ENCODE results near the gene TMEM80.

The TMEM80 gene

DNA sequence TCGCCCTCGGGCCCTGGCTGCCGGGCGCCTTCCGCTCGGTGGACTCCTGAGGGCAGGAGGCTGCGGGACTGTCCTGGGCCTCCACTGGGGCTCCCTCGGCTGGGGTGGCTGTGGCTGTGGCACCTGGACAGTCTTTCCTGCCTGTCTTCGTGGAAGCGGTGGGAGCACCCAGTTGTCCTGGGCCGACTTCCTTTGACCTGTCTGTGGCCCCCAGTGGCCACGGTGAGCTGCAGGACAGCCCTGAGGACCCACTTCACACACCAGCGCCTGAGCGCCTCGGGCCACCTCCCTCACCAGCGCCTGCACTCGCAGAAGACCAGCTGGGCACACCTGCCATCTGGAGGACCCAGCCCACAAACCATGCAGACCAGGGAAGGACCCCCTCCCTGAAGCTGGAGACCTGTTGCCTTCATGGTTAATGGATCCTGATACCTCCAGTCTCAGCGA lies 8.6 kb downstream of the TMEM80 start:
- no CpG with 5 or more reads among the region's 18 CpGs for WGBS, 2 donors (ENCODE audit: extremely low coverage in 2 of 2, insufficient read length in 2 of 2, insufficient replicate concordance in 1 of 2)
- no peak overlapping the region for H3K18ac ChIP-seq (ENCODE audit: low read length)

DNA sequence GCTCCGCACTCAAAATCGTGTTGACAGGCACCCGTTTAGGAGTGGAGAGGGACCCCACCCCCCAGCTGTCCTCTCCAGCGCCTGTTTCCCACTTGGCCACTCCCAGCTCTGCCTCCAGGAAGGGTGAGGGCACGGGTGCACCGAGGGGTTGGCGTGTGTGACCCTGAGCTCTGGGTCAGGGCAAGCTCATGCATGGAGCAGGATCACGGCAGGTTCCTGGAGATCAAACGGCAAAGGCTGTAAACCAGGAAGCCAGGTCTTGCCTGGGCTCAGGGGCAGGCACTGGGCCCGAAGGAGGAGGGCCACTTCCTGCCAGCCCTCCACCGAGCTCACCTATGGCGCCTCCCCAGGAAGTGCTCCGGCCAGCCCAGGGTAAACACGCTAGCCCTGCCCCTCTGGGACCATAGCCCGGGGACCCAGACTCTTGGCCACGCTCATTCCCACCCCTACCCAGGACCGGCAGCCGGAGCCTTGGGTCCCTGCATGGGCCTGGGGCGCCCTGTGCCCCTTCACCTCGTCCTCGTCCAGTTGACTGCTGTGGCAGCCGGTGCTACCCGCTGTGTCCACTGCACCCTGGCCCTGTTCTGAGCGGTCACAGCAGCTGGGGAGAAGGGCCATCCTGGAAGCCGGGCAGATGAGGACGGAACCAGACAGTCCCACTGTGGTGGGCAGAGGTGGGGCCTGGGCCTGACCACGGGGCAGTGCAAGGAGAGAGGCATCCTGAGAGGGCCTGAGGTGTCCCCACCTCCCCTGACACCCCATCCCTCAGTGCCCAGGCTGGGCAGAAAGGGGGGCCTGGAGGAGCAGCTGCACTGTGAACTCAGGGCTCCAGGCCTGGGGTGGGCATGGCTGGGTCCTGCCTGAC lies 9.4 kb downstream of the TMEM80 start:
- Histone ChIP-seq H3K4ac (ENCODE audit: low read length) (no peak overlapping the region), H4K91ac (ENCODE audit: low read depth, low read length, poor library complexity) (no peak overlapping the region), H2BK120ac (ENCODE audit: low read depth, low read length) (no peak overlapping the region), H3K27ac (replicated peaks; ENCODE audit: low read length) (no peak overlapping the region), H3K79me1 (ENCODE audit: low read depth, low read length) (peaks cover 2% of the 10 kb centered on the region), H3K23ac (ENCODE audit: low read depth, low read length, poor library complexity) (peak overlapping the region; percentile 95), H2AFZ (ENCODE audit: low read length) (no peak overlapping the region), H2BK12ac (ENCODE audit: low read length) (peak overlapping the region; percentile 73), H3K14ac (ENCODE audit: low read length) (peak overlapping the region; percentile 82), H3K9ac (ENCODE audit: low read depth, low read length, poor library complexity) (peak overlapping the region; percentile 60), H3K4me3 (ENCODE audit: low read length in 2 of 2) (peak overlapping the region in 1 of 2 donors; percentile 16), H2AK5ac (ENCODE audit: low read depth, low read length) (peak overlapping the region; percentile 97), H3K18ac (ENCODE audit: low read length) (peak overlapping the region; percentile 48), H3K4me1 (ENCODE audit: control insufficient read depth in 2 of 2, insufficient read depth in 1 of 2, low read depth in 1 of 2, low read length in 2 of 2) (peaks cover 12 to 17% of the 10 kb centered on the region in 2 donors), H2BK5ac (ENCODE audit: low read length) (no peak overlapping the region), H2BK15ac (ENCODE audit: low read length) (peak overlapping the region; percentile 75), H3K9me3 (replicated peaks in 1 of 2; ENCODE audit: control insufficient read depth in 2 of 2, insufficient read depth in 1 of 2, low read depth in 1 of 2, low read length in 2 of 2) (no peaks in the 10 kb centered on the region), H3K4me2 (ENCODE audit: insufficient read depth, low read length, poor library complexity, severe bottlenecking) (no peak overlapping the region), H3K36me3 (replicated peaks in 1 of 2; ENCODE audit: control insufficient read depth in 2 of 2, insufficient read depth in 2 of 2, low read length in 2 of 2) (peaks cover 2 to 22% of the 10 kb centered on the region in 2 donors), H3K27me3 (ENCODE audit: control insufficient read depth in 3 of 3, insufficient read depth in 3 of 3, low read depth in 1 of 3, low read length in 3 of 3) (peaks cover 0 to 18% (median 0%) of the 10 kb centered on the region in 3 experiments), H4K8ac (ENCODE audit: low read depth, low read length) (no peak overlapping the region)
- no CpG with 5 or more reads among the region's 27 CpGs for WGBS, 2 donors (ENCODE audit: extremely low coverage in 2 of 2, insufficient read length in 2 of 2, insufficient replicate concordance in 1 of 2)
- DNase-seq (ENCODE audit: low spot score) = no peak

More for the DNA sequence above, 8.6 kb downstream of the TMEM80 start:
- Histone ChIP-seq H2BK120ac (ENCODE audit: low read depth, low read length) (no peak overlapping the region), H2BK15ac (ENCODE audit: low read length) (no peak overlapping the region), H4K8ac (ENCODE audit: low read depth, low read length) (no peak overlapping the region), H3K23ac (ENCODE audit: low read depth, low read length, poor library complexity) (peak overlapping the region; percentile 20), H2BK12ac (ENCODE audit: low read length) (no peak overlapping the region), H3K4ac (ENCODE audit: low read length) (no peak overlapping the region), H3K14ac (ENCODE audit: low read length) (no peak overlapping the region), H2BK5ac (ENCODE audit: low read length) (peak overlapping the region; percentile 35), H2AFZ (ENCODE audit: low read length) (no peak overlapping the region), H3K4me2 (ENCODE audit: insufficient read depth, low read length, poor library complexity, severe bottlenecking) (no peak overlapping the region), H4K91ac (ENCODE audit: low read depth, low read length, poor library complexity) (no peak overlapping the region), H3K79me1 (ENCODE audit: low read depth, low read length) (peaks cover 2% of the 10 kb centered on the region), H3K4me1 (ENCODE audit: control insufficient read depth in 2 of 2, insufficient read depth in 1 of 2, low read depth in 1 of 2, low read length in 2 of 2) (peaks cover 12 to 13% of the 10 kb centered on the region in 2 donors), H3K9me3 (replicated peaks in 1 of 2; ENCODE audit: control insufficient read depth in 2 of 2, insufficient read depth in 1 of 2, low read depth in 1 of 2, low read length in 2 of 2) (no peaks in the 10 kb centered on the region), H3K27ac (replicated peaks; ENCODE audit: low read length) (no peak overlapping the region), H2AK5ac (ENCODE audit: low read depth, low read length) (no peak overlapping the region), H3K27me3 (ENCODE audit: control insufficient read depth in 3 of 3, insufficient read depth in 3 of 3, low read depth in 1 of 3, low read length in 3 of 3) (peaks cover 0 to 18% (median 0%) of the 10 kb centered on the region in 3 experiments), H3K9ac (ENCODE audit: low read depth, low read length, poor library complexity) (no peak overlapping the region), H3K36me3 (replicated peaks in 1 of 2; ENCODE audit: control insufficient read depth in 2 of 2, insufficient read depth in 2 of 2, low read length in 2 of 2) (peaks cover 2 to 28% of the 10 kb centered on the region in 2 donors), H3K4me3 (ENCODE audit: low read length in 2 of 2) (no peak overlapping the region)
- DNase-seq (ENCODE audit: low spot score) = no peak

DNA sequence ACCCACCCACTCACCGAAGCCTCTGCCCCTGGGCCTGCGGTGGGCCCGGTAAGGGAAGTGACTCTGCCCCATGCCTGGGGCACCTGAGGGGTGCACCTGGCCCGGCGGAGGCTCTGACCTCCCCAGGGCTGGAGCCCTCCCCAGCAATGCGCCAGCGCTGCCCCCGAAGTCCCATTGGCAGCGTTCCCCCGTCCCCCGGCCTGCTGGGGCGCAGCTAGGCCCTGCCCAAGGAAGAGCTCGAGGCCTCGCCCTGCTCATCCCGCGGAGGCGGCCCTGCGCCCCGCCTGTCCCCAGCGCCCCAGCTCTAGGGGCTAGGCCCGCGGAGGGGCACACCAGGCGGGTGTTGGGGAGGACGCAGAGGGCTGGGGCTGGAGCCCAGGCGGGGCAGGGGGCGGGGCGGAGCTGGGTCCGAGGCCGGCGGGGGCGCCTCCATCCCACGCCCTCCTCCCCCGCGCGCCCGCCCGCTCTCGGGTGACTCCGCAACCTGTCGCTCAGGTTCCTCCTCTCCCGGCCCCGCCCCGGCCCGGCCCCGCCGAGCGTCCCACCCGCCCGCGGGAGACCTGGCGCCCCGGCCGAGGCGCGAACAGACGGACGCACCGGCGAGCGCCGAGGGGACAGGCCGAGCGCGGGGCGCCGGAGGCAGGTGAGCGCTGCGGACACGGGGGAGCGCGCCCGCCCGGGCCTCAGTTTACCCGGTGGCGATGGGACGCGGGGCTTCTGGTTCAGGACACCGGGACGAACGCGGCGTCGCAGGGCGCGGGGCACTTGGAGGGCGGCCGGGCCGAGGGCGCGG lies 10.2 kb downstream of the TMEM80 start, which contains the start of gene EPS8L2:
Gene EPS8L2 (plus strand): TSS at position 586 of the 793 bp plus-strand sequence. CDS start 3,177 bp downstream, outside the sequence.
- Histone ChIP-seq H3K4me1 (ENCODE audit: control insufficient read depth in 2 of 2, insufficient read depth in 1 of 2, low read depth in 1 of 2, low read length in 2 of 2) (peaks cover 12 to 17% of the 10 kb centered on the region in 2 donors), H2BK5ac (ENCODE audit: low read length) (peak within 1 kb of the TSS; percentile 75), H2BK120ac (ENCODE audit: low read depth, low read length) (peak within 1 kb of the TSS; percentile 87), H3K4me3 (ENCODE audit: low read length in 2 of 2) (peak within 1 kb of the TSS in 1 of 2 donors; percentile 59), H3K27me3 (ENCODE audit: control insufficient read depth in 3 of 3, insufficient read depth in 3 of 3, low read depth in 1 of 3, low read length in 3 of 3) (peaks cover 0 to 18% (median 0%) of the 10 kb centered on the region in 3 experiments), H3K18ac (ENCODE audit: low read length) (peak within 1 kb of the TSS; percentile 91), H2AK5ac (ENCODE audit: low read depth, low read length) (peak within 1 kb of the TSS; percentile 98), H3K23ac (ENCODE audit: low read depth, low read length, poor library complexity) (peak within 1 kb of the TSS; percentile 95), H3K14ac (ENCODE audit: low read length) (peak within 1 kb of the TSS; percentile 82), H2BK15ac (ENCODE audit: low read length) (peak within 1 kb of the TSS; percentile 98), H4K91ac (ENCODE audit: low read depth, low read length, poor library complexity) (no peak within 1 kb of the TSS), H3K27ac (replicated peaks; ENCODE audit: low read length) (no peak within 1 kb of the TSS), H3K36me3 (replicated peaks in 1 of 2; ENCODE audit: control insufficient read depth in 2 of 2, insufficient read depth in 2 of 2, low read length in 2 of 2) (peaks cover 2 to 16% of the 10 kb centered on the region in 2 donors), H3K79me1 (ENCODE audit: low read depth, low read length) (peaks cover 2% of the 10 kb centered on the region), H3K9ac (ENCODE audit: low read depth, low read length, poor library complexity) (peak within 1 kb of the TSS; percentile 84), H2AFZ (ENCODE audit: low read length) (peak within 1 kb of the TSS; percentile 74), H4K8ac (ENCODE audit: low read depth, low read length) (peak within 1 kb of the TSS; percentile 0), H2BK12ac (ENCODE audit: low read length) (peak within 1 kb of the TSS; percentile 75), H3K9me3 (replicated peaks in 1 of 2; ENCODE audit: control insufficient read depth in 2 of 2, insufficient read depth in 1 of 2, low read depth in 1 of 2, low read length in 2 of 2) (no peaks in the 10 kb centered on the region), H3K4me2 (ENCODE audit: insufficient read depth, low read length, poor library complexity, severe bottlenecking) (peak within 1 kb of the TSS; percentile 73), H3K4ac (ENCODE audit: low read length) (no peak within 1 kb of the TSS)
- no CpG with 5 or more reads among the region's 90 CpGs for WGBS, 2 donors (ENCODE audit: extremely low coverage in 2 of 2, insufficient read length in 2 of 2, insufficient replicate concordance in 1 of 2)
- DNase-seq (ENCODE audit: low spot score) = no peak
